Measurements from ENCODE around the gene ZCCHC24.

Gene ZCCHC24

DNA sequence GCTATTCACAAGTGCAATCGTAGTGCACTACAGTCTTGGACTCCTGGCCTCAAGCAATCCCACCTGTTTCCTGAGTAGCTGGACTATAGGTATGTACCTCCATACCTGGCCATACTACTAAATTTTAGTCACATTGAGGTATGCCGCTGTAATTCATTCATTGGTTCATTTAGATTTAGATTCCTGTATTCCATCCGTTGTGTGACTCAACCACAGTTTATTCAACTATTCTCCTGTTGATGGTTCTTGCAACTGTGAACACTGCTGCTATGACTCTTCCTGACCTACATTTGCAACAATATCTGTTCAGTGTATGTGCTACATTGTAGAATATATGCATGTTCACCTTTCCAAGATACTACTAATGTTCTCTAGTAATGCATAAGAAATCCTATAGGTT, 8.0 kb upstream of the ZCCHC24 start:
- H3K9me2 ChIP-seq (replicated peaks; ENCODE audit: control insufficient read depth, low read length): no peaks in the 10 kb centered on the region
- H4K20me1 ChIP-seq (ENCODE audit: control insufficient read depth, insufficient read depth, low read depth, low read length): no peaks in the 10 kb centered on the region; the same call in 1 of the 2 replicates
- H3K27ac ChIP-seq (ENCODE audit: low read depth, low read length): no peak overlapping the region
- no peak overlapping the region for H3K4me2 ChIP-seq (ENCODE audit: low read length)
- no peaks in the 10 kb centered on the region for H3K4me1 ChIP-seq (ENCODE audit: control insufficient read depth, low read length)
- no peaks in the 10 kb centered on the region for H3K36me3 ChIP-seq (ENCODE audit: control insufficient read depth, low read length)
- no peaks in the 10 kb centered on the region for H3K9me3 ChIP-seq (ENCODE audit: control insufficient read depth, insufficient read depth, low read length)
- no peak for TF ChIP-seq EZH2phosphoT487 (IDR thresholded peaks at IDR 0.05; ENCODE audit: borderline replicate concordance, low read length)
- TF ChIP-seq, protein P1, sequence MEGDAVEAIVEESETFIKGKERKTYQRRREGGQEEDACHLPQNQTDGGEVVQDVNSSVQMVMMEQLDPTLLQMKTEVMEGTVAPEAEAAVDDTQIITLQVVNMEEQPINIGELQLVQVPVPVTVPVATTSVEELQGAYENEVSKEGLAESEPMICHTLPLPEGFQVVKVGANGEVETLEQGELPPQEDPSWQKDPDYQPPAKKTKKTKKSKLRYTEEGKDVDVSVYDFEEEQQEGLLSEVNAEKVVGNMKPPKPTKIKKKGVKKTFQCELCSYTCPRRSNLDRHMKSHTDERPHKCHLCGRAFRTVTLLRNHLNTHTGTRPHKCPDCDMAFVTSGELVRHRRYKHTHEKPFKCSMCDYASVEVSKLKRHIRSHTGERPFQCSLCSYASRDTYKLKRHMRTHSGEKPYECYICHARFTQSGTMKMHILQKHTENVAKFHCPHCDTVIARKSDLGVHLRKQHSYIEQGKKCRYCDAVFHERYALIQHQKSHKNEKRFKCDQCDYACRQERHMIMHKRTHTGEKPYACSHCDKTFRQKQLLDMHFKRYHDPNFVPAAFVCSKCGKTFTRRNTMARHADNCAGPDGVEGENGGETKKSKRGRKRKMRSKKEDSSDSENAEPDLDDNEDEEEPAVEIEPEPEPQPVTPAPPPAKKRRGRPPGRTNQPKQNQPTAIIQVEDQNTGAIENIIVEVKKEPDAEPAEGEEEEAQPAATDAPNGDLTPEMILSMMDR (IDR thresholded peaks at IDR 0.05; ENCODE audit: low read depth, low read length, poor library complexity, severe bottlenecking): no peak
- H3K27me3 ChIP-seq (ENCODE audit: control insufficient read depth, low read length): peaks cover 32% of the 10 kb centered on the region
- H3K4me3 ChIP-seq (ENCODE audit: low read length): no peak overlapping the region
- no peaks in the 10 kb centered on the region for H3K79me2 ChIP-seq (ENCODE audit: control insufficient read depth, low read length)
- H3F3A ChIP-seq (ENCODE audit: control insufficient read depth, insufficient read depth): no peaks in the 10 kb centered on the region

DNA sequence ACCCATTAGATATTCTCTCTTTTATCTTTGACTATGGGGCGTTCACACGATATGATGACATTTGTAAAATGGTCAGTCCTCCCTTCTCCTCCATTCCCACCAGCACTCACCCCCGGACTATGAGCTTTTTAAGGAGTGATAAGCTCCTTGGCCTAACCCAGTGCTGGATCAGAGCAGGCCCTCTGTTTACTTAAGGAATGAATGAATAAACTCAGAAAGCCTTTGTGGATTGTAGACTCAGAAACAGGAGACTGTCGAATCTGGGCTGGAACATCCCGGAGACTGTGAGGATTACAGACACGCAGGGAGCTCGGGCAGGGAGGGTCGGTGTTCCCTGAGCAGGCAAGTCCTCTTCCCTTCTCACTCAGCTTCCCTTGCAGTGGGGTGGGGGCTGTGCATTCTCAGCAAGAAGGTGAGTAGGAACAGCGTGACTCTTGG, 6.8 kb upstream of the ZCCHC24 start:
- H3K4me3 ChIP-seq (ENCODE audit: low read length): no peak overlapping the region
- no peak overlapping the region for H3K4me2 ChIP-seq (ENCODE audit: low read length)
- no peaks in the 10 kb centered on the region; the same call in 1 of the 2 replicates for H4K20me1 ChIP-seq (ENCODE audit: control insufficient read depth, insufficient read depth, low read depth, low read length)
- H3K79me2 ChIP-seq (ENCODE audit: control insufficient read depth, low read length): no peaks in the 10 kb centered on the region
- H3K9me3 ChIP-seq (ENCODE audit: control insufficient read depth, insufficient read depth, low read length): no peaks in the 10 kb centered on the region
- H3K36me3 ChIP-seq (ENCODE audit: control insufficient read depth, low read length): no peaks in the 10 kb centered on the region
- no peaks in the 10 kb centered on the region for H3F3A ChIP-seq (ENCODE audit: control insufficient read depth, insufficient read depth)
- TF ChIP-seq EZH2phosphoT487 (IDR thresholded peaks at IDR 0.05; ENCODE audit: borderline replicate concordance, low read length): no peak
- TF ChIP-seq, protein P1 (IDR thresholded peaks at IDR 0.05; ENCODE audit: low read depth, low read length, poor library complexity, severe bottlenecking): no peak
- H3K27me3 ChIP-seq (ENCODE audit: control insufficient read depth, low read length): peaks cover 32% of the 10 kb centered on the region
- H3K4me1 ChIP-seq (ENCODE audit: control insufficient read depth, low read length): no peaks in the 10 kb centered on the region
- H3K9me2 ChIP-seq (replicated peaks; ENCODE audit: control insufficient read depth, low read length): no peaks in the 10 kb centered on the region
- no peak overlapping the region for H3K27ac ChIP-seq (ENCODE audit: low read depth, low read length)

GRCh38 chr10:79451046-79451699, 5.7 kb upstream of the ZCCHC24 start:
- H3K9me2 ChIP-seq (replicated peaks; ENCODE audit: control insufficient read depth, low read length): no peaks in the 10 kb centered on the region
- H3K9me3 ChIP-seq (ENCODE audit: control insufficient read depth, insufficient read depth, low read length): no peaks in the 10 kb centered on the region
- peaks cover 38% of the 10 kb centered on the region for H3K27me3 ChIP-seq (ENCODE audit: control insufficient read depth, low read length)
- no peak for TF ChIP-seq EZH2phosphoT487 (IDR thresholded peaks at IDR 0.05; ENCODE audit: borderline replicate concordance, low read length)
- TF ChIP-seq, protein P1 (IDR thresholded peaks at IDR 0.05; ENCODE audit: low read depth, low read length, poor library complexity, severe bottlenecking): no peak
- no peak overlapping the region for H3K27ac ChIP-seq (ENCODE audit: low read depth, low read length)
- no peak overlapping the region for H3K4me2 ChIP-seq (ENCODE audit: low read length)
- no peak overlapping the region for H3K4me3 ChIP-seq (ENCODE audit: low read length)
- no peaks in the 10 kb centered on the region for H3K36me3 ChIP-seq (ENCODE audit: control insufficient read depth, low read length)
- no peaks in the 10 kb centered on the region; the same call in 1 of the 2 replicates for H4K20me1 ChIP-seq (ENCODE audit: control insufficient read depth, insufficient read depth, low read depth, low read length)
- peaks cover under 1% of the 10 kb centered on the region for H3K4me1 ChIP-seq (ENCODE audit: control insufficient read depth, low read length)
- no peaks in the 10 kb centered on the region for H3F3A ChIP-seq (ENCODE audit: control insufficient read depth, insufficient read depth)
- no peaks in the 10 kb centered on the region for H3K79me2 ChIP-seq (ENCODE audit: control insufficient read depth, low read length)

Measured in DOHH2 (cell line).